Smooth muscle cell (in vitro differentiated cells): Measurements from ENCODE around the gene CCDC146. TPM values are rescaled to one million over a fixed set of nuclear protein-coding genes. Genes with fewer than 3 reads are reported as not detected.

Source experiments
- DNase-seq: peaks from one replicate; lab custom pipeline; 2025; ENCODE audit not compliant: unreplicated experiment; lab: John Stamatoyannopoulos, UW
- H2AFZ ChIP-seq: fragments of 200-600 bp; sonication (generic); 2 replicates; pipeline ENCODE4 v1.6.0; 2016; ENCODE audit warnings: antibody characterized with exemption, low read depth, mild to moderate bottlenecking
- H3F3A ChIP-seq: fragments of 200-600 bp; sonication (generic); 2 replicates; pipeline ENCODE4 v1.6.0; 2017; ENCODE audit warnings: antibody characterized with exemption, low read depth
- H3K27ac ChIP-seq: fragments of 200-600 bp; sonication (generic); 2 replicates; pipeline ENCODE4 v1.5.1; 2016; ENCODE audit warnings: low read depth, mild to moderate bottlenecking
- H3K27me3 ChIP-seq: fragments of 200-600 bp; sonication (generic); 2 replicates; pipeline ENCODE4 v1.6.1; 2016; ENCODE audit warnings: low read depth, mild to moderate bottlenecking
- H3K36me3 ChIP-seq: fragments of 200-600 bp; sonication (generic); 2 replicates; pipeline ENCODE4 v1.5.1; 2016; ENCODE audit warnings: low read depth
- H3K4me1 ChIP-seq: fragments of 200-600 bp; sonication (generic); 2 replicates; pipeline ENCODE4 v1.5.1; 2016; ENCODE audit warnings: low read depth
- H3K4me2 ChIP-seq: fragments of 200-600 bp; sonication (generic); 2 replicates; pipeline ENCODE4 v1.6.0; 2016; ENCODE audit warnings: mild to moderate bottlenecking
- H3K4me3 ChIP-seq: fragments of 200-600 bp; sonication (generic); 2 replicates; pipeline ENCODE4 v1.5.1; 2016; ENCODE audit warnings: mild to moderate bottlenecking
- H3K79me2 ChIP-seq: fragments of 200-600 bp; sonication (generic); 2 replicates; pipeline ENCODE4 v1.6.0; 2016; ENCODE audit warnings: low read depth, mild to moderate bottlenecking
- H3K9ac ChIP-seq: fragments of 200-600 bp; sonication (generic); 2 replicates; pipeline ENCODE4 v1.6.0; 2016; ENCODE audit warnings: low read depth
- H3K9me3 ChIP-seq: fragments of 200-600 bp; sonication (generic); replicated peaks from 2 replicates; pipeline ENCODE4 v1.5.1; 2016; ENCODE audit warnings: low read depth
- H4K20me1 ChIP-seq: fragments of 200-600 bp; sonication (generic); 2 replicates; pipeline ENCODE4 v1.6.0; 2016; ENCODE audit warnings: low read depth
- WGBS: methylation state at CpG from one replicate; pipeline ENCODE4 v1.1.7; 2016; ENCODE audit warnings: low lambda C conversion rate; 5-methylcytosine and 5-hydroxymethylcytosine counted together
- polyA plus RNA-seq: library from polyadenylated mRNA; unstranded; fragments of >200 nt; fragmentation: Nextera tagmentation; extraction: Ambion mirVana; gene quantifications from 2 replicates; pipeline ENCODE4 v1.2.1, GENCODE V29; 2016
- total RNA-seq: library from RNA; depleted of rRNA; stranded (reverse); fragments of >200 nt; gene quantifications from 2 replicates; pipeline ENCODE4 v1.2.3, GENCODE V29; 2014
- TF ChIP-seq, protein P1 (sequence below): fragments of 200-600 bp; sonication (generic); IDR thresholded peaks from 2 replicates; pipeline ENCODE4 v1.5.1; 2017; ENCODE audit warnings: borderline replicate concordance, mild to moderate bottlenecking, antibody characterized with exemption; ENCODE audit not compliant: insufficient read depth, poor library complexity, severe bottlenecking

CCDC146 gene
- total and polyA plus RNA-seq, 2 experiments from 2014 or later, result 0.77 to 7.3 TPM

DNA sequence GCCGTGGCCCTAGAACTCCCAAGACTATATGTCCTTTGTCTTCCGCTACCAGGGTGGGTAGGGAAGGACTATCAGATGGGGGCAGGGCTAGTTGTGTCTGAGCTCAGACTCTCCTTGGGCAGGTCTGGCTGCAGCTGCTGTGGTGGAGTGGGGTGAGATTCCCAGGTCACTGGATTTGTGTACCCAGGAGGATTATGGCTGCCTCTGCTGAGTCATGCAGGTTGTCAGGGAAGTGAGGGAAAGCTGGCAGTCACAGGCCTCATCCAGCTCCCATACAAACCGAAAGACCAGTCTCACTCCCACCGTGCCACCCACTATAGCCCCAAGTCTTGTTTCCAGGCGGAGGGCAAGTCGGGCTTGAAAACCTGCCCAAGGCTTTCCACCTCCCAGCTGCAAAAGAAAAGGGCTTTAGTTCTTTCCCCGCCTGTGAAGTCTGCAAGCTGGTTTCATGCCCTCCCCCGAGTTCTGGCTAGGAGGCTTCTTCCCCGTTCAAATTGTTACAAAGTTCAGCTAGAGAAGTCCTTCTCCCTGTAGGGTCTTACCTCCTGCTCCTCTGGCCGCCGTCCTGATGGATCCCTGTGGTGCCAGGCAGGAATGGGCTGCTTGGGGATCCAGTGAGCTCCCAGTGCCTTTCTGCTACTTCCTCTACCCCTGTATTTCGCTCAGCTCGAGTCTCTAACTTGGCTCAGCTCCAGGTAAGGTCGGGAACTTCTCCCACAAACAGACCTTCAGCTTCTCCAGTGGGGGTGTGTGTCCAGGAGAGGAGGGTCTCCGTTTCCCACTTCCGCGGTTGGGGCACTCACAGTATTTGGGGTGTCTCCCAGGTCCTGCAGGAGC lies 184.0 kb downstream of the CCDC146 start:
- H3K27me3 ChIP-seq, result no peaks in the 10 kb centered on the region
- H4K20me1 ChIP-seq, result no peaks in the 10 kb centered on the region
- no peak overlapping the region for H3K4me2 ChIP-seq
- no peak overlapping the region for H2AFZ ChIP-seq
- H3F3A ChIP-seq, result no peaks in the 10 kb centered on the region
- whole genome bisulfite sequencing, result 88% methylated on average over 17 of the region's 17 CpGs
- H3K27ac ChIP-seq, result no peak overlapping the region
- no peak overlapping the region for H3K9ac ChIP-seq
- DNase-seq, result no peak
- TF ChIP-seq, protein P1, sequence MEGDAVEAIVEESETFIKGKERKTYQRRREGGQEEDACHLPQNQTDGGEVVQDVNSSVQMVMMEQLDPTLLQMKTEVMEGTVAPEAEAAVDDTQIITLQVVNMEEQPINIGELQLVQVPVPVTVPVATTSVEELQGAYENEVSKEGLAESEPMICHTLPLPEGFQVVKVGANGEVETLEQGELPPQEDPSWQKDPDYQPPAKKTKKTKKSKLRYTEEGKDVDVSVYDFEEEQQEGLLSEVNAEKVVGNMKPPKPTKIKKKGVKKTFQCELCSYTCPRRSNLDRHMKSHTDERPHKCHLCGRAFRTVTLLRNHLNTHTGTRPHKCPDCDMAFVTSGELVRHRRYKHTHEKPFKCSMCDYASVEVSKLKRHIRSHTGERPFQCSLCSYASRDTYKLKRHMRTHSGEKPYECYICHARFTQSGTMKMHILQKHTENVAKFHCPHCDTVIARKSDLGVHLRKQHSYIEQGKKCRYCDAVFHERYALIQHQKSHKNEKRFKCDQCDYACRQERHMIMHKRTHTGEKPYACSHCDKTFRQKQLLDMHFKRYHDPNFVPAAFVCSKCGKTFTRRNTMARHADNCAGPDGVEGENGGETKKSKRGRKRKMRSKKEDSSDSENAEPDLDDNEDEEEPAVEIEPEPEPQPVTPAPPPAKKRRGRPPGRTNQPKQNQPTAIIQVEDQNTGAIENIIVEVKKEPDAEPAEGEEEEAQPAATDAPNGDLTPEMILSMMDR, result no peak
- no peaks in the 10 kb centered on the region for H3K36me3 ChIP-seq
- H3K79me2 ChIP-seq, result no peaks in the 10 kb centered on the region
- no peaks in the 10 kb centered on the region for H3K9me3 ChIP-seq
- H3K4me3 ChIP-seq, result no peak overlapping the region
- no peaks in the 10 kb centered on the region for H3K4me1 ChIP-seq

DNA sequence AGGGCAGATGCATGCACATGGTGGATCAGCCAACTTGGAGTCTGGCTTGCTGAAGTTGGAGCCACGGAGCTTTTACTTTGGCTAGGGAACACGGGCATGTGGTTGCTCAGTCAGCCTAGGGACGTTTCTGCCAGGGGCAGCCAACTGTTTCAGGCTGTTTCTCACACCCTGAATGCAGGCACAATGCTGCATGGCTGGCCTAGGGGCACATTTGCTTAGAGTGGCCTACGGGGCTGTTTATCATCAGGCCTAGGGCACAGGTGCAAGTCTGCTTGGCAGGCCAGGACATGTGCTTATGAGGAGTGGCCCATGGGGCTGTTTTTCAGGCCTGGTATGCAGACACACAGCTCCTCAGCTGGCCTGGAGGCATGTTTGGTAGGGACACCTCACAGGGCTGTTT lies 186.4 kb downstream of the CCDC146 start:
- no peaks in the 10 kb centered on the region for H3K9me3 ChIP-seq
- H3K27me3 ChIP-seq, result no peaks in the 10 kb centered on the region
- no peak overlapping the region for H3K9ac ChIP-seq
- H3F3A ChIP-seq, result no peaks in the 10 kb centered on the region
- 77% methylated on average over 4 of the region's 4 CpGs for WGBS
- H3K79me2 ChIP-seq, result no peaks in the 10 kb centered on the region
- H3K4me2 ChIP-seq, result no peak overlapping the region
- no peak for DNase-seq
- TF ChIP-seq, protein P1, result no peak
- H2AFZ ChIP-seq, result no peak overlapping the region
- no peaks in the 10 kb centered on the region for H4K20me1 ChIP-seq
- no peaks in the 10 kb centered on the region for H3K4me1 ChIP-seq
- no peak overlapping the region for H3K4me3 ChIP-seq
- peak overlapping the region; percentile 34 for H3K27ac ChIP-seq
- no peaks in the 10 kb centered on the region for H3K36me3 ChIP-seq

DNA sequence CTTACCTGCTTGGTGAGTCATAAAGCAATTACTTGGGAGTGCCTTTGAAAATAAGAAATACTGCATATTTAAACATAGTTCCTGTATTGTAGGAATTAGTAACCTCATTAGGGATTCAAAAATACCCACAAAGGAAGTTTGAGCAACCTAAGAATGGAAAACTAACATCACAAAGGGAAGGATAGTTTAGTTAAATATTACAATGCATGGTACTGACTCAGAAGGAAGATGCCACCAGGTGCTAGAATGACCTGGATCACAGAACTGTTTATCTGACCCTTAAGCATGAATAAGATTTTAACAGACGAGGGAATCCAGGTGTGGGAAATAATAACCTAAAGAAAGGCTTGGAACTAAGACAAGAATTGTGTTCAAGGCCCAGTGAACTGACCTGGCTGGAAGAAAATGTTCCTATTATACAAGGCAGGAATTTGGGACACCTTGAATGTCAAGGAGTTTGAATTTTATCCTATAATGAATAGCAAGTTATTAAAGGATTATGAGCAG lies 187.4 kb downstream of the CCDC146 start:
- Histone ChIP-seq H3K4me2 (no peak overlapping the region), H3K36me3 (no peaks in the 10 kb centered on the region), H3K27ac (no peak overlapping the region), H4K20me1 (no peaks in the 10 kb centered on the region), H3K4me1 (no peaks in the 10 kb centered on the region), H3K27me3 (no peaks in the 10 kb centered on the region), H3K79me2 (no peaks in the 10 kb centered on the region), H2AFZ (no peak overlapping the region), H3K4me3 (no peak overlapping the region), H3K9ac (no peak overlapping the region), H3F3A (no peaks in the 10 kb centered on the region), H3K9me3 (no peaks in the 10 kb centered on the region)
- 62% methylated on average over 1 of the region's 1 CpG for whole genome bisulfite sequencing
- TF ChIP-seq, protein P1, result no peak
- DNase-seq, result no peak

DNA sequence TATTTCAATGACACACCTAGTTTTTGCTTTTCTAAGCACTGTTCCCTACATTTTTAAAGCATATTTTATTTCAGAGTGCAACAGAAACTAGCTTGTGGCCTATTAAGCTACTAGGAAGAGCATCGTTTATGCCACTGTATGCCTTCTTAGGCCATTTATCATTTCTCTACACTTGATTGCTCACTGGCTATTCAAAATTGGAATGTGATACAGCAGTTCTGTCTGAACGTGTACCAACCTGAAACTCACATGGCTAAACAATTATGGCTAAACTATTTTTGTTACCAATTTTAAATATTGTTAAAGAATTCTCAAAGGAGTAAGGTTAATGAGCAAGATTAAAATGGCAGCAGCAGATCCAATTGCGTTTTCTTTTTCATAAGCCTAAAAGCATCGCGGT lies 188.6 kb downstream of the CCDC146 start:
- TF ChIP-seq, protein P1, result no peak
- WGBS, result 88% methylated on average over 5 of the region's 5 CpGs
- Histone ChIP-seq H3K27ac (no peak overlapping the region), H3K4me2 (no peak overlapping the region), H3F3A (no peaks in the 10 kb centered on the region), H3K27me3 (no peaks in the 10 kb centered on the region), H3K9me3 (no peaks in the 10 kb centered on the region), H3K79me2 (no peaks in the 10 kb centered on the region), H3K36me3 (no peaks in the 10 kb centered on the region), H3K9ac (no peak overlapping the region), H2AFZ (no peak overlapping the region), H3K4me3 (no peak overlapping the region), H3K4me1 (no peaks in the 10 kb centered on the region), H4K20me1 (no peaks in the 10 kb centered on the region)
- no peak for DNase-seq
